Endothelial cell of umbilical vein (primary cell): ENCODE data around the gene GRID1. TPM values are rescaled to one million over a fixed set of nuclear protein-coding genes. Genes with fewer than 3 reads are reported as not detected.

Experiments used
- BruUV-seq: library from RNA; stranded (reverse); fragments of 400-500 nt; replicated peaks from 2 replicates; lab custom pipeline; 2021; lab: Mats Ljungman, UMichigan
- CTCF ChIA-PET: fragments of 300-600, 350-600 bp; sonication (Branson Sonifier 250); formaldehyde crosslinking; loops from one replicate; lab custom pipeline; 2021; ENCODE audit warnings: antibody characterized with exemption, inconsistent platforms; lab: Charles Lee
- POLR2A ChIA-PET: fragments of 300-600, 350-600 bp; sonication (Branson Sonifier 250); formaldehyde crosslinking; loops from one replicate; lab custom pipeline; 2021; ENCODE audit warnings: antibody characterized with exemption, inconsistent platforms; lab: Charles Lee
- DNase-seq: peaks from one replicate; pipeline ENCODE4 v3.0.0-alpha.2; 2011; ENCODE audit warnings: low read depth, low spot score
- FAIRE-seq: peaks from 2 replicates; lab custom pipeline; 2011; peaks lifted over from hg19 to GRCh38; lab: Jason Lieb, UNC
- H2AFZ ChIP-seq: 2 replicates; pipeline ENCODE4 v1.6.0; 2012; ENCODE audit warnings: low read depth, low read length, control low read depth, inconsistent platforms
- H3K27ac ChIP-seq: 2 replicates; pipeline ENCODE4 v1.5.1; 2011; ENCODE audit warnings: low read depth, mild to moderate bottlenecking, control low read depth, low read length, moderate library complexity; ENCODE audit not compliant: insufficient read depth
- H3K27me3 ChIP-seq, 2 experiments: 2 replicates each; pipeline versions ENCODE4 v1.6.0 to v1.6.1; 2011; ENCODE audit warnings: low read length in 2 of 2, mixed read lengths in 1 of 2; ENCODE audit not compliant: control insufficient read depth in 2 of 2, insufficient read depth in 2 of 2
- H3K36me3 ChIP-seq, 2 experiments: 2 replicates in 1 of 2; 3 replicates in 1 of 2; pipeline ENCODE4 v1.5.1; 2011; ENCODE audit warnings: low read length in 2 of 2, mild to moderate bottlenecking in 1 of 2, moderate library complexity in 1 of 2; ENCODE audit not compliant: control insufficient read depth in 2 of 2, insufficient read depth in 2 of 2; ENCODE audit errors: extremely low read depth in 1 of 2
- H3K4me1 ChIP-seq: 3 replicates; pipeline ENCODE4 v1.5.1; 2011; ENCODE audit warnings: mild to moderate bottlenecking, low read length; ENCODE audit not compliant: control insufficient read depth, insufficient read depth; ENCODE audit errors: extremely low read depth
- H3K4me2 ChIP-seq: 2 replicates; pipeline ENCODE4 v1.6.1; 2011; ENCODE audit warnings: low read length, control low read depth, mixed read lengths; ENCODE audit not compliant: insufficient read depth
- H3K4me3 ChIP-seq, 3 experiments: fragments of 200-600 bp in 1 of 3; sonication (generic), shearing (Covaris generic) in 1 of 3; replicated peaks in 1 of 3; 2 replicates each; pipeline ENCODE4 v1.5.1; 2011 to 2016; ENCODE audit warnings: control low read depth in 3 of 3, low read length in 3 of 3, mild to moderate bottlenecking in 2 of 3, inconsistent platforms in 1 of 3, low read depth in 1 of 3, moderate library complexity in 1 of 3; ENCODE audit not compliant: insufficient read depth in 1 of 3
- H3K79me2 ChIP-seq: 2 replicates; pipeline ENCODE4 v1.6.0; 2012; ENCODE audit warnings: low read length, inconsistent platforms; ENCODE audit not compliant: control insufficient read depth, insufficient read depth
- H3K9ac ChIP-seq: replicated peaks from 2 replicates; pipeline ENCODE3; 2011; ENCODE audit warnings: low read length, control low read depth; ENCODE audit not compliant: insufficient read depth; ENCODE audit errors: extremely low read depth
- H3K9me1 ChIP-seq: replicated peaks from 3 replicates; pipeline ENCODE4 v1.6.0; 2011; ENCODE audit warnings: mild to moderate bottlenecking, low read length; ENCODE audit not compliant: control insufficient read depth, insufficient read depth; ENCODE audit errors: extremely low read depth
- H3K9me3 ChIP-seq: replicated peaks from 2 replicates; pipeline ENCODE4 v1.5.1; 2012; ENCODE audit warnings: low read length, inconsistent platforms; ENCODE audit not compliant: control insufficient read depth, insufficient read depth
- H4K20me1 ChIP-seq: replicated peaks from 2 replicates; pipeline ENCODE3; 2011; ENCODE audit warnings: mild to moderate bottlenecking, low read length; ENCODE audit not compliant: control insufficient read depth, insufficient read depth; ENCODE audit errors: extremely low read depth
- EZH2 ChIP-seq: IDR thresholded peaks from 2 replicates; pipeline ENCODE4 v1.6.1; 2012; ENCODE audit warnings: borderline replicate concordance, low read depth, mild to moderate bottlenecking, moderate library complexity, low read length, inconsistent platforms; ENCODE audit not compliant: severe bottlenecking
- FOS ChIP-seq: IDR thresholded peaks from 2 replicates; pipeline ENCODE4 v1.6.1; 2011; ENCODE audit warnings: mild to moderate bottlenecking, low read length, moderate library complexity, borderline replicate concordance; ENCODE audit not compliant: insufficient read depth
- GATA2 ChIP-seq: IDR thresholded peaks from 2 replicates; pipeline ENCODE4 v1.7.0; 2011; ENCODE audit warnings: low read depth, mild to moderate bottlenecking, moderate library complexity, mixed read lengths, low read length; ENCODE audit not compliant: insufficient read length, insufficient read depth
- JUN ChIP-seq: IDR thresholded peaks from 2 replicates; pipeline ENCODE4 v1.6.1; 2011; ENCODE audit warnings: borderline replicate concordance, low read depth; ENCODE audit not compliant: insufficient read length, insufficient read depth
- MYC ChIP-seq: IDR thresholded peaks from one replicate; pipeline ENCODE4 v1.6.1; 2011; ENCODE audit warnings: mild to moderate bottlenecking, low read depth, low read length
- POLR2A ChIP-seq: IDR thresholded peaks from 2 replicates; pipeline ENCODE4 v1.6.1; 2012; ENCODE audit warnings: low read depth, mild to moderate bottlenecking, control low read depth, low read length
- POLR2AphosphoS5 ChIP-seq: IDR thresholded peaks from 2 replicates; pipeline ENCODE4 v1.6.1; 2012; ENCODE audit warnings: low read depth, mild to moderate bottlenecking, control low read depth, low read length, moderate library complexity; ENCODE audit not compliant: insufficient read depth
- dilution Hi-C: fragments of 300-500 bp; cut with MboI; formaldehyde crosslinking; loops from one replicate; pipeline ENCODE4 v1.15.0; 2019; ENCODE audit warnings: low sequenced_read_pairs; ENCODE audit not compliant: extremely low pct_ligation_motif_present
- intact Hi-C: fragments of 100-400 bp; cut with micrococcal nuclease; formaldehyde crosslinking; loops from one replicate; pipeline ENCODE4 v1.10.0; 2022
- polyA plus RNA-seq, 4 experiments: library from polyadenylated mRNA; depleted of rRNA in 3 of 4; stranded (reverse) in 3 of 4; unstranded in 1 of 4; fragments of >200 nt; gene quantifications; 2 replicates each; pipeline versions ENCODE4 v1.2.1 to v1.2.3, GENCODE V29; 2011 to 2012; ENCODE audit warnings: missing spikeins in 1 of 4
- total RNA-seq: library from RNA; stranded (reverse); gene quantifications from 2 replicates; pipeline ENCODE4 v1.2.3, GENCODE V29; 2021
- TF ChIP-seq, protein P1 (sequence below), 2 donors: IDR thresholded peaks; 1 replicate in 1 of 2; 2 replicates in 1 of 2; pipeline ENCODE4 v1.5.1; 2011; ENCODE audit warnings: low read length in 2 of 2, mild to moderate bottlenecking in 2 of 2, moderate library complexity in 2 of 2, control low read depth in 1 of 2, inconsistent platforms in 1 of 2, low read depth in 1 of 2; ENCODE audit not compliant: insufficient read depth in 1 of 2; ENCODE audit errors: extremely low read depth in 1 of 2
- TF ChIP-seq, protein P2 (sequence below): IDR thresholded peaks from 2 replicates; pipeline ENCODE4 v1.6.1; 2011; ENCODE audit not compliant: insufficient read depth, insufficient read length

Gene GRID1
- total and polyA plus RNA-seq, 2 donors (not counting 3 experiments of a cell fraction or from before 2014, with no cell fraction given), result not detected

DNA sequence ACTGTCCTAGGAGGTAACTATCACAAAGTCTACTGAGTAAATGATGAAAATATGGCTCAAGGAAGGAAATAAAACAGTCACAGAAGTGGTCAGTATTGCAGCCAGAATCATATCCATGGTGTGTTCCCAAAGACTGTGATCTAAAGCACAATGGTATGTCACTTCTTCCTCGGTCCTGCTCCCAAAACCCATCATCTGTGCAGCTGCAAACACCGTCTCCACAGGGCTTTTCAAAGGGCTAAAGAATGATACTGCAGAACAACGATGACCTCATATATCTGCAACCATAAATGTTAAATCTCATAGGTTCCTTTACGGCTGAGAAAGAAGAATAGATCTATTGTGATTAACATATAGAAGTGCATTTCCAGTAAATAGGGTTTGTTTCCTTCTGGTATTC is 465.0 kb downstream of the GRID1 start:
- TF ChIP-seq POLR2A, result no peak
- TF ChIP-seq POLR2AphosphoS5, result no peak
- no peak for TF ChIP-seq FOS
- TF ChIP-seq MYC, result no peak
- no peak for TF ChIP-seq EZH2
- TF ChIP-seq, protein P1, sequence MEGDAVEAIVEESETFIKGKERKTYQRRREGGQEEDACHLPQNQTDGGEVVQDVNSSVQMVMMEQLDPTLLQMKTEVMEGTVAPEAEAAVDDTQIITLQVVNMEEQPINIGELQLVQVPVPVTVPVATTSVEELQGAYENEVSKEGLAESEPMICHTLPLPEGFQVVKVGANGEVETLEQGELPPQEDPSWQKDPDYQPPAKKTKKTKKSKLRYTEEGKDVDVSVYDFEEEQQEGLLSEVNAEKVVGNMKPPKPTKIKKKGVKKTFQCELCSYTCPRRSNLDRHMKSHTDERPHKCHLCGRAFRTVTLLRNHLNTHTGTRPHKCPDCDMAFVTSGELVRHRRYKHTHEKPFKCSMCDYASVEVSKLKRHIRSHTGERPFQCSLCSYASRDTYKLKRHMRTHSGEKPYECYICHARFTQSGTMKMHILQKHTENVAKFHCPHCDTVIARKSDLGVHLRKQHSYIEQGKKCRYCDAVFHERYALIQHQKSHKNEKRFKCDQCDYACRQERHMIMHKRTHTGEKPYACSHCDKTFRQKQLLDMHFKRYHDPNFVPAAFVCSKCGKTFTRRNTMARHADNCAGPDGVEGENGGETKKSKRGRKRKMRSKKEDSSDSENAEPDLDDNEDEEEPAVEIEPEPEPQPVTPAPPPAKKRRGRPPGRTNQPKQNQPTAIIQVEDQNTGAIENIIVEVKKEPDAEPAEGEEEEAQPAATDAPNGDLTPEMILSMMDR (IDR thresholded peaks at IDR 0.05; ENCODE audit: extremely low read depth in 1 of 2, insufficient read depth in 1 of 2, low read depth in 1 of 2, low read length in 2 of 2), result no peak
- no peak for TF ChIP-seq JUN
- TF ChIP-seq, protein P2, sequence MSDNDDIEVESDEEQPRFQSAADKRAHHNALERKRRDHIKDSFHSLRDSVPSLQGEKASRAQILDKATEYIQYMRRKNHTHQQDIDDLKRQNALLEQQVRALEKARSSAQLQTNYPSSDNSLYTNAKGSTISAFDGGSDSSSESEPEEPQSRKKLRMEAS, result no peak
- TF ChIP-seq GATA2, result no peak
- DNase-seq (no peak), FAIRE-seq (no peak)
- POLR2A ChIA-PET, result no interaction called here
- Histone ChIP-seq H3K9me1 (no peaks in the 10 kb centered on the region), H3K79me2 (no peaks in the 10 kb centered on the region), H3K4me3 (no peak overlapping the region), H4K20me1 (no peaks in the 10 kb centered on the region), H3K9me3 (peaks cover 2% of the 10 kb centered on the region), H3K27ac (no peak overlapping the region), H3K36me3 (no peaks in the 10 kb centered on the region), H2AFZ (no peak overlapping the region), H3K4me1 (no peaks in the 10 kb centered on the region), H3K9ac (no peak overlapping the region), H3K4me2 (no peak overlapping the region), H3K27me3 (no peaks in the 10 kb centered on the region)
- no TSS peak for BruUV-seq
- dilution Hi-C loops (no loop called here), intact Hi-C loops (no loop called here)
- CTCF ChIA-PET, result no interaction called here
